Measurements from ENCODE around the gene ZC3HAV1L.
"Not testable (repeated sequence)": the region's sequence is repeated elsewhere in the genome, so short reads cannot be mapped to it uniquely, and the experiment has no call there.

The ZC3HAV1L gene

GRCh38 chr7:139035586-139036353 is at the start of gene ZC3HAV1L:
TSS of gene ZC3HAV1L (minus strand) at chr7:139036042. CDS start at chr7:139036017, 25 bp downstream.
- DNase-seq (ENCODE audit: low spot score), result peak; percentile 95

GRCh38 chr7:139084709-139085108 is 48.9 kb upstream of the ZC3HAV1L start:
- DNase-seq (ENCODE audit: low spot score), result no peak

GRCh38 chr7:139081584-139081983 is 45.7 kb upstream of the ZC3HAV1L start:
- DNase-seq (ENCODE audit: low spot score), result no peak

GRCh38 chr7:139080905-139081304 is 45.1 kb upstream of the ZC3HAV1L start:
- DNase-seq (ENCODE audit: low spot score), result no peak

- no peak for DNase-seq (ENCODE audit: low spot score)
Measured at GRCh38 chr7:139079861-139080260, 44.0 kb upstream of the ZC3HAV1L start.

- no peak for DNase-seq (ENCODE audit: low spot score)
Measured at GRCh38 chr7:139078911-139079310, 43.1 kb upstream of the ZC3HAV1L start.

GRCh38 chr7:139078399-139078798 is 42.6 kb upstream of the ZC3HAV1L start:
- no peak for DNase-seq (ENCODE audit: low spot score)

GRCh38 chr7:139077706-139078105 is 41.9 kb upstream of the ZC3HAV1L start:
- not testable (repeated sequence) for DNase-seq (ENCODE audit: low spot score)

GRCh38 chr7:139075871-139076686 is 40.2 kb upstream of the ZC3HAV1L start:
- DNase-seq (ENCODE audit: low spot score), result no peak

- DNase-seq (ENCODE audit: low spot score), result peak; percentile 86
Measured at GRCh38 chr7:139075031-139075652, 39.3 kb upstream of the ZC3HAV1L start.

- DNase-seq (ENCODE audit: low spot score), result no peak
Measured at GRCh38 chr7:139072796-139073195, 37.0 kb upstream of the ZC3HAV1L start.

- DNase-seq (ENCODE audit: low spot score), result no peak
Measured at GRCh38 chr7:139071680-139072079, 35.8 kb upstream of the ZC3HAV1L start.

GRCh38 chr7:139068544-139069399 is 32.9 kb upstream of the ZC3HAV1L start:
- no peak for DNase-seq (ENCODE audit: low spot score)

- no peak for DNase-seq (ENCODE audit: low spot score)
Measured at GRCh38 chr7:139066315-139066714, 30.5 kb upstream of the ZC3HAV1L start.

- no peak for DNase-seq (ENCODE audit: low spot score)
Measured at GRCh38 chr7:139065323-139065722, 29.5 kb upstream of the ZC3HAV1L start.

- DNase-seq (ENCODE audit: low spot score), result no peak
Measured at GRCh38 chr7:139061416-139061815, 25.6 kb upstream of the ZC3HAV1L start.

GRCh38 chr7:139060695-139061237 is 24.9 kb upstream of the ZC3HAV1L start:
- no peak for DNase-seq (ENCODE audit: low spot score)

- DNase-seq (ENCODE audit: low spot score), result no peak
Measured at GRCh38 chr7:139059905-139060304, 24.1 kb upstream of the ZC3HAV1L start.

- peak; percentile 74 for DNase-seq (ENCODE audit: low spot score)
Measured at GRCh38 chr7:139058943-139059342, 23.1 kb upstream of the ZC3HAV1L start.

- DNase-seq (ENCODE audit: low spot score), result no peak
Measured at GRCh38 chr7:139055674-139056073, 19.8 kb upstream of the ZC3HAV1L start.

GRCh38 chr7:139054656-139055055 is 18.8 kb upstream of the ZC3HAV1L start:
- not testable (repeated sequence) for DNase-seq (ENCODE audit: low spot score)
